Measurements from ENCODE around the gene PRRX2. TPM values are rescaled to one million over a fixed set of nuclear protein-coding genes. Genes with fewer than 3 reads are reported as not detected.

Gene PRRX2
- total and polyA plus RNA-seq, 2 of the 4 experiments (the other 2 are of a cell fraction) = 12.7 to 35.5 TPM

- peak overlapping the region; percentile 37; the same call in 1 of the 2 replicates for H3K18ac ChIP-seq (ENCODE audit: low read depth, low read length)
- H2BK120ac ChIP-seq (ENCODE audit: low read depth, low read length) = peak overlapping the region; percentile 60
- no peak overlapping the region for H2AFZ ChIP-seq (replicated peaks; ENCODE audit: low read length, poor library complexity)
- ATAC-seq (ENCODE audit: low read depth) (no peak), DNase-seq (no peak)
- no peaks in the 10 kb centered on the region for H3K36me3 ChIP-seq (ENCODE audit: control insufficient read depth, insufficient read depth, low read length)
- peaks cover 19% of the 10 kb centered on the region for H3K4me1 ChIP-seq (ENCODE audit: control insufficient read depth, insufficient read depth, low read length)
- in situ Hi-C loops (cut with MboI; ENCODE audit: low sequenced_read_pairs) (no loop called here), intact Hi-C loops (cut with micrococcal nuclease) (no loop called here), dilution Hi-C loops (cut with HindIII; ENCODE audit: low sequenced_read_pairs, unreplicated experiment) (no loop called here)
- no peak overlapping the region for H3K56ac ChIP-seq (ENCODE audit: extremely low read depth, insufficient read depth, low read length)
- H3K9ac ChIP-seq (ENCODE audit: low read depth, low read length) = no peak overlapping the region
- H3K9me3 ChIP-seq (ENCODE audit: control insufficient read depth, insufficient read depth, low read length) = no peaks in the 10 kb centered on the region
- H3K79me1 ChIP-seq (ENCODE audit: low read depth in 1 of 2, low read length in 2 of 2) = peaks cover 0 to 12% of the 10 kb centered on the region in 2 experiments; a peak in 1 of 4 replicates
- H3K14ac ChIP-seq (replicated peaks; ENCODE audit: low read depth, low read length) = peak overlapping the region; percentile 68; the same call in 1 of the 2 replicates
- no peaks in the 10 kb centered on the region for H3K27me3 ChIP-seq (ENCODE audit: control insufficient read depth, insufficient read depth, low read length)
- H3K27ac ChIP-seq (ENCODE audit: insufficient read depth, low read length) = no peak overlapping the region
- no CpG with 5 or more reads among the region's 7 CpGs for WGBS, 2 experiments (ENCODE audit: extremely low coverage in 2 of 2, insufficient read length in 1 of 2)
- H2AK9ac ChIP-seq (replicated peaks; ENCODE audit: low read depth, low read length, poor library complexity) = no peak overlapping the region
- no peak overlapping the region for H2BK5ac ChIP-seq (ENCODE audit: low read depth, low read length, poor library complexity, severe bottlenecking)
- H3K4me3 ChIP-seq (ENCODE audit: insufficient read depth, low read depth, low read length) = no peak overlapping the region
- TF ChIP-seq RFX5 (IDR thresholded peaks at IDR 0.05; ENCODE audit: low read depth, low read length) = no peak
- TF ChIP-seq BHLHE40 (IDR thresholded peaks at IDR 0.05; ENCODE audit: low read depth, low read length) = no peak
- TF ChIP-seq CHD1 (IDR thresholded peaks at IDR 0.05; ENCODE audit: low read depth, low read length) = no peak
- TF ChIP-seq FOS (IDR thresholded peaks at IDR 0.05; ENCODE audit: low read depth, low read length) = no peak
- no peak for TF ChIP-seq SMC3 (IDR thresholded peaks at IDR 0.05; ENCODE audit: low read depth, low read length)
- TF ChIP-seq MAZ (IDR thresholded peaks at IDR 0.05; ENCODE audit: borderline replicate concordance, low read depth, low read length) = no peak
- TF ChIP-seq CTCF (conservative IDR thresholded peaks at IDR 0.05; ENCODE audit: low read depth, low read length) = no peak
- TF ChIP-seq RAD21 (IDR thresholded peaks at IDR 0.05; ENCODE audit: low read length) = no peak
- TF ChIP-seq CEBPB (IDR thresholded peaks at IDR 0.05; ENCODE audit: low read depth, low read length) = no peak
- no peak for TF ChIP-seq MAFK (IDR thresholded peaks at IDR 0.05; ENCODE audit: low read depth, low read length)
- TF ChIP-seq ELK1 (IDR thresholded peaks at IDR 0.05; ENCODE audit: borderline replicate concordance, low read depth, low read length) = no peak
- POLR2A ChIA-PET (ENCODE audit: unreplicated experiment) = no interaction called here
- H2AK5ac ChIP-seq (ENCODE audit: low read depth, low read length) = peak overlapping the region; percentile 95
- H4K5ac ChIP-seq (ENCODE audit: low read depth, low read length) = no peak overlapping the region; the same call in 1 of the 2 replicates
- peak overlapping the region; percentile 21; the same call in 1 of the 2 replicates for H3K23ac ChIP-seq (ENCODE audit: low read depth, low read length)
- no peaks in the 10 kb centered on the region; the same call in 1 of the 2 replicates for H4K20me1 ChIP-seq (ENCODE audit: insufficient read depth, low read length)
- H3K4ac ChIP-seq (ENCODE audit: low read depth, low read length) = peak overlapping the region; percentile 83
- H3K4me2 ChIP-seq (ENCODE audit: low read depth, low read length) = no peak overlapping the region
- CTCF ChIA-PET = interaction anchor here (0.7 to 1.2 kb wide), 2 partner anchors 13 to 68 kb away, joined by 3 to 4 read pairs; no protein-coding TSS in a partner anchor
- peaks cover 7% of the 10 kb centered on the region; the same call in 1 of the 2 replicates for H3K9me1 ChIP-seq (ENCODE audit: insufficient read depth, low read length)
- H4K91ac ChIP-seq (ENCODE audit: insufficient read depth, low read depth, low read length) = peak overlapping the region; percentile 60
- no peak overlapping the region; a peak in 1 of 4 replicates for H4K8ac ChIP-seq (ENCODE audit: low read depth in 2 of 2, low read length in 2 of 2)
- BruUV-seq (replicated peaks) = no TSS peak
- H2BK15ac ChIP-seq (ENCODE audit: low read depth, low read length) = peak overlapping the region; percentile 16; the same call in 1 of the 3 replicates
- H2BK20ac ChIP-seq (ENCODE audit: low read depth, low read length) = peak overlapping the region; percentile 31
Measured at GRCh38 chr9:129655696-129656095, 9.8 kb upstream of the PRRX2 start.

All from IMR-90 (cell line).